ENCODE results near the gene MYLK.
A peak's percentile ranks its signal among the peaks of the same experiment; 100 is the strongest.

MYLK gene

DNA sequence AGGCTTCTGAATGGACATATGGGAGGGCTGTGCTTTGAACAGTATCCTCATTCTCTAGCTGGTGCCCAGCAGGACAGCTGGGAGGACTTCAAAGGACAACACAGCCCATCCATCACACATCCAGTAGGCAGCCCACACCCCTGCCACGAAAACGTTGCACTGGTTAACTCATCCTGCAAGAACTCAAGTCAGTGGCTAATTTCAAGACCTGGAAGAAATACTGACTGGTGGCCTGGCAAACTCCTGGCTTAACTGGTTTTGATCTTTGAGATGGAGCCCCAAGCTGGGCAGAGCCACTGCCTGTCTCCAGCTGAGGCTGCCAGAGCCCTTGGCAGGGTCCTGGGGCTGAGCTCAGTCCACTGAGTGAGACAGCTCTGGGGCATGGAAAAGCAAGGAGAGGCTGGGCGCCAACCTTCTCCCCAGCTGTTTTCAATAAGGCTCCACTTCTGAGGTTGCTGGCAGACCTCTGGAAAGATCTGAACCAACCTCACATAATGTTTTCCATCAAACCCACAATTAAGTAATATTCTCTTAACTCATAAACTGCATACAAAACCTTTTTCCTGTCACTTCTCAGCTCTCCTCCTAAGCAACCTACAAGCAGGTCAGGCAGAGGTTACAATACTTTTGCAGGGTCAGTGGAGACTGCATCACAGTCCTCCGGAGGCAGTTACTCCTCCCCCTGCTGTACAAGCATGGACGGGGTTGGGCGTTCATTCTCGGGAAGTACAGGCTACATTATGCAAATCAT lies 110.3 kb downstream of the MYLK start:
- DNase-seq (ENCODE audit: low read depth, low spot score) = no peak

DNA sequence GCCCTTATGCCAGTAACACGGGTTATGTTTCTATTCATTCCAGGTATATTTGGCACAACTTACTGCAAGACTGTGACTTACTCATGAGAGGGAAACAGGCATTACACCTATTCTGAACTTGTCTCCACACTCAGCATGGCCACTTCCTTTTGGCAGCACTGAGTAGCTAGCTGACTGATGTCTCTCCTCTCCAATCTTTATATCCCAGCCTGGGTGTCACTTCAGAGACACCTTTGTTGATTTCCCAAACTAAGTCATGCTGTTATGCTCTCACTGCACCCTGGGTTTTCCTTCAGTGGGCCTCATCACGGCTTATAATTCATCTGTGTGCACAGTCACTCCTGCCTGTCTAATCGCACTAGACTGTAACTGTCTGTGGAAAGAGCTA lies 114.8 kb downstream of the MYLK start:
- DNase-seq (ENCODE audit: low read depth, low spot score) = no peak

DNA sequence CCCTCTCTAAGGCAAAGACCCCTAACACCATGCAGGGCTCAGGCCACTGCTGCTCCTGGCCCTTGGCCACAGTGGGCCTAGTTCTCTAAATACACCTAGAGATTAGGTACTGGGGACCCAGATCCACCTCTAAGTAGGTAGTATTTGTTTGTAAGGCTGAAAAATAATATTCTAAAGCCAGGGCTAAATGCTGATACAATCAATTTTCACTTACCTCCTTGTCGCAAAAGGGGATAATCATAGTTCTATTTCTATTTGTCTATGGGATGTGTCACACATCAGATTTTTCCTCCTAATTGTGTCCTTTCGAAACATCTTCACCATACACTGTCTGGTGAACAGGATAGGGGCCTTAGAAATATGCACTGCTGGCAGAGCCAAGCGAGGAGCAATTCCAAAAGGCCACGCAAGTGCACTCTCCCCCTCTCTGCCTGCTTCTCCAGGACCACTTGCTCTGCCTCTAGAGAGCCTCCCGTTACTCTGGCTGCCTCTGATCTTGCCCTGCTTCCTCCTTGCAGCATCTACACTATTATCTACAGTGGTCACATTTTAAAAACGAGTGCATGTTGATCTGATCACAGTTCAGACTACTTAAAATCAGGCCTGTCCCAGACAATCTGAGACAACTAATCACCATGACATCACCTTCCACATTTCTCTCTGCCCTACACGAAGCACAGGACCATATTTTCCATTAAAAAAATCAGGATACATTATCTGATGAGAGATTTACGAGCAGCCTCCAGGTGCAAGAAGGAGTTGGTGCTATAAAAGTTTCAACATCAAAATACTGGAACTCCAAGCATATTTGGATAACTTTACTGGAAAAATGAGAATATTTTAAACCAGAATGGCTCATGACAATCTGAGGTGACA lies 115.4 kb downstream of the MYLK start:
- no peak for DNase-seq (ENCODE audit: low read depth, low spot score)

- DNase-seq (ENCODE audit: low read depth, low spot score) = no peak
Observed at GRCh38 chr3:123767564-123768292, 116.4 kb downstream of the MYLK start.

DNA sequence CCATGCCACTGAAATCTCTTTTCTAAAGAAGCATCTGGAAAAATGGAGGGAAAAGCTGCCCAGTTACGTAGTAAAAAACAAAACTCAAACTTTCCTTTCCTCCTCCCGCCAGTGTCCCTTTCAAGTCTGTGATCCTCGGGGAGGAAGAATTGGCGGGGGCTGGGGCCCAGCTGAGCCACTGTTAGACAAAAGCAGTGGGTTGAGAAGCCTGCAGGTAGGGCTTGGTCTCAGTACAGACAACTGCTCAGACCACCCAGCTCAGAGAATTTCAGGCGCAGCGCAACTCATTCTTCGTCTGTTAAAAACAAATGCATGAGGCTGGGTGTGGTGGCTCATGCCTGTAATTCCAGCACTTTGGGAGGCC lies 117.1 kb downstream of the MYLK start:
- no peak for DNase-seq (ENCODE audit: low read depth, low spot score)

DNA sequence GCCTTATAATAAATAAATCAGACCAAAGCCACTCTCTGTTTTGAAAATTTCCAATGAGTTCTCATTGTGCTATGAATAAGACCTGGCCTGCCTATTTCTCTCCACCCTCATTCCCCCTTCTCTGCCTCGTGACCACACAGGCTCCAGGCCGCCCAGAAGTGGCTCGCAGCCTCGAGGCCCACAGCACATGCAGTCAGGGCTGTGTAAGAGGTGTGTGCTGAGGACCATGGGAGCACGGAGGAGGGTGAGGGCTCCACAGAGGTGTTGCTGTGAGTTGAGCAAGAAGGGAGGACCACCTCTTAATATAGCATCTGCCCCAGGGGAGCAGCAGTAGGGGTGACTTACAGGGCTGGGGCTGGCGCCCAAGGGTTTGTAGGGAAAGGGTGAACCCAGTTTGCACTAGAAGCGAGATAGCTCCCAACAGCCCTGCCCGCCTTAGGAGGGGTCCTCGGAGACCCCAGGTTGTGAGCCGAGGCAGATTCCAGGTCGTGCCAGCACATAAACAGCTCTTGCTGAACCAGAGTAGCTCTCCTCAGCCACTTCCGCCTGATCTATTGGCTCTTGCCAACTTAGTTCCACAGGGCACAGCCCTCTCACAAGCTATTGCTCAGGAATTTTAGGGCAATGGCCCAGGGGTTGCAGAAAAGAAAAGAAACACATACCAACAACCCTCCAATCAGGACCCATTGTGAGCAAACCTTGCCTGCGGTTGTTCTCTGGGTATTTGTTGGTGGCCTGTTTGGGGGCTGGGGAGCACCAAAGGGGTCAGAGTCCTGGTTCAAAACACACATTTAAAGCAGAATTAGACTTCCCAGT lies 117.7 kb downstream of the MYLK start:
- DNase-seq (ENCODE audit: low read depth, low spot score) = no peak

DNA sequence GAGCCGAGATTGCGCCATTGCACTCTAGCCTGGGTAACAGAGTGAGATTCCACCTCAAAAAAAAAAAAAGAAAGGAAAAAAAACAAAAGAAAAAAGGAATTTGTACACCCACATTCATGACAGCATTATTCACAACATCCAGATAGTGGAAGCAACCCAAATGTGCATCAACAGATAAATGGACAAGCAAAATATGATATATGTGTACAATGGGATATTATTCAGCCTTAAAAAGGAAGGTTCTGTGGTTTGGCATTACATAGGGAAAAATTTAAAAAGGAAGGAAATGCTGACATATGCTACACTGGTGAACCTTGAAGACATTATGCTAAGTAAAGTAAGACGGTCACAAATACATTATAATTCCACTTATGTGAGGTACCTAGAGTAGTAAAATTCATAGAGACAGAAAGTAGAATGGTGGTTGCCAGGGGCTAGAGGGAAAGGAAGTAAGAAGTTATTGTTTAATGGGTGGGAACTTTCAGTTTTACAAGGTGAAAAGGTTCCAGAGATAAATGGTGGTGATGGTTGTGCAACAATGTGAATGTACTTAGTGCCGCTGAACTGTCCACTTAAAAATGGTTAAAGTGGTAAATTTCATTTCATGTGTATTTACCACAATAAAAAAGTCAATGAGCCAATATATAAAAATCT lies 118.5 kb downstream of the MYLK start:
- DNase-seq (ENCODE audit: low read depth, low spot score) = no peak

DNA sequence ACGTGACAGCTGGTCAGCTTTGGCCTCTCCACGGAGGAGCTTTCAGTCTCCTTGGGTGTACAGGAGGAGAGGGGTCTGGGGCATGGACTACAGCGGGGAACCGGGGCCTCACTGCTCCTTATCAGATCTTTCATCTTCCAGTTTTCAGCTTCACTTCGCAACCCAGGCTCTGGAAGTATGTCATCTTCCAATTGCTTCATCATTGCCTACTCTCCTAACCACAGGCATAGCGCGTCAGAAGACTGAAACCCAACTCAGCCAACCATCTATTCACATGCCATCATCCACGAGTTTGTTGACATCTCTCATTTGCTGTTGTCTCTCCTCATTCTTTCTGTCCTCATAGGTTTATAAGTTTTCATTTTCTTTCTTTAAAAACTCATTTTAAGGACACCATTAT lies 119.5 kb downstream of the MYLK start:
- no peak for DNase-seq (ENCODE audit: low read depth, low spot score)

GRCh38 chr3:123762805-123763204 lies 121.3 kb downstream of the MYLK start:
- no peak for DNase-seq (ENCODE audit: low read depth, low spot score)

DNA sequence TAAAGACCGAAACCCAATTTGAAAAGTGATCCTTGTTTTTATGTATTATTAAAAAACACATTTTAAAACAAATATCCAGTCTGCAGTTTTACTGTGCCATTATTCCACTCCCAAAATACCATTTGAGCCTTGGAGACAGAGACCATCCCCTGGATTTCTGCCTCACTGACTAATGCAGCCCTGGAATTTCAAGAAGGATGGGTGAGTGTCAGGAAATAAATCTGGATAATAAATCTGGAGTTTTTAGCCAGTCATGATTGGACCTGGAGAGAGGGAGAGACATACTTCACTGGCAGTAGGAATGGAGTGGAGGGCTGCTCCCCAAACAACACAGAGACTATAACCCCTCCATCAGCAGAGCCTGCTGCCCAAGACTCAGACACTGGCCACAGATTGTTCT lies 123.3 kb downstream of the MYLK start:
- DNase-seq (ENCODE audit: low read depth, low spot score) = no peak

GRCh38 chr3:123759871-123760270 lies 124.3 kb downstream of the MYLK start:
- DNase-seq (ENCODE audit: low read depth, low spot score) = no peak

- DNase-seq (ENCODE audit: low read depth, low spot score) = no peak
Observed at GRCh38 chr3:123759311-123759710, 124.8 kb downstream of the MYLK start.

DNA sequence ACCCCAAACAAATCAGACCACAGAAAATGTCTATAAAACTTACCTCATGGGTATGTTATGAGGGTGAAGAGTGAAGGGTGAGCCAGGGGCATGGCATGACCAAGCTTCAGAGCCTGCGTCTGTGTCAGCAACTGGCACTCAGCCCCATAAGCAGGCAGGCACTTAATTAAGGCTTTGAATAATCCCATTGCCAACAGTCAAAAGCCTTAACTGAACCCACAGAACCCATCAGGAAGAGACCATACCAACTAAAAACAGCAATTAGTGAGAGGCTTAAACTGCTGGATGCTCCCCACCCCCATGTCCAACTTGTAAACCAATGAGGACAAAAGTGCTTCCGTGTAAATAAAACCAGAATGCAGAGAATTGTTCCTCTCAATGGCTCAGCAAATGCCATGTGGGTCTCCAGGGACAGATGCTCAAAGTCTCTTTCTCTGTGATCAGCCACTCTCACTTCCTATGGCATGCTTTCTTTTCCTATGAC lies 126.0 kb downstream of the MYLK start:
- DNase-seq (ENCODE audit: low read depth, low spot score) = no peak

DNA sequence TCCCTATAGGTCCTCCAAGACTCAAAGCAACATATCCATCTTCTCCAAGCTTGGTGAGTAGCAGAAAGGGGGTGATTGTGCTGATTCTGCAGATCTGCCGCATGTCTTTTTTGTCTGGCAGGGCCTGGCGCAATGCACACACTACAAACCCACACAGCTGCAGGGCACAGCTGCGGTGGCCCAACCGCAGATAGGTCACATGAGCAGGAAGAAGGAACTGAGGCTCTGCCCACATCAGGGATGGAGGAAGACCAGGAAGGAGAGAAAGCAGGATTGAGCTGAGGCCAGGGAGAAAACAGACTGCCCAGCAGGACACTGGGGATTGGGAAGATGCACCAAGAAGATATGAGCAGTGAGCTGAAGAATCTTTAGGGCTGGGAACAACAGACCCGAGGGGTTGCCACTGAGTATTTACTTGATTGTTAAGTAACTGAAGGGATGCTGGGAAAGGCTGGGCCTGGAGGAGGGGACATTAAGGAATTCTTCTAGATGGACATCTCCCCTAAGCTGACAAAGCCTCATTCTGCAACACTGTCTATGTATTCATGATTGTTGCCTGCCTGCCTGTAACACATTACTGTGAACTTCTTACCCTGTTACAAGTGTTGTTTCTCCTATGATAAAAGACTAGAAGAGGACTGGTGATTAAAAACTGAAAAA lies 126.7 kb downstream of the MYLK start:
- peak; percentile 30 for DNase-seq (ENCODE audit: low read depth, low spot score)

DNA sequence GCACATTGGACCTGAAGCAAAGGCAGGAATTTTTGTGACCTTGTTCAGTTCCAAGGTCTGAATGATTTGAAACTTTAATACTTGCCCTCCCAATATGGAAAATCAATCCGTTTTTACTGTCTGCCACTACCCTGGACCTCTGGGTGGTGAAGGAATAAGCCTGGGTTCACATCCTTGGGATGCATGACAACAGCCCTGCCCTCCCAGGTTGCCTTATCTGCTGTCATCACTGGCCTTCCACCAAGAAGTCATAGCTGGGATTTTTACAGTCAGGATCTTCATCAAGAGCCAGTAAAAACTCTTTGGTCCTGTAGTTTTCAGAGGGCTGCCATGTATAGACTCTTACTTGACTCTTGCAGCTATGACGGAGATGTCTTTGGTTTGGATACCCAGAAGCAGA lies 128.6 kb downstream of the MYLK start:
- DNase-seq (ENCODE audit: low read depth, low spot score) = no peak

DNA sequence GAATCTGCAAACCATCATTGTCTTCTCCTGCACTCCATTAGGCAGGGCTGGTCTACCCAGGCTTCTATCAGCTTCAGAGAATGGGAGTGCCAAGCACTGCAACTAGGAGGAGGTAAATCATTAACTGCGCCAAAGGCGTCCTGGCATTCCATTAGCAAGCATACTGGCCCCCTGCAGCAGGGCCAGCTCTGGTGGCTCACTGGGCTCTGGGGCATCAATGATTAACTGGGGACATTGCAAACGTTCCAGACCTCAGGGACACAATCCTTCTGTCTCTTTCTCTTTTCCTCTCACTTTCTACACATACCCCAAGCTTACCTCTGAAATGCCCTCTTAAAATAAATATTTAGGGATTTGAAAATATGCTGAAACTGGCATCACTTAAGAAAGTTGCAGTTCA lies 129.0 kb downstream of the MYLK start:
- no peak for DNase-seq (ENCODE audit: low read depth, low spot score)

DNA sequence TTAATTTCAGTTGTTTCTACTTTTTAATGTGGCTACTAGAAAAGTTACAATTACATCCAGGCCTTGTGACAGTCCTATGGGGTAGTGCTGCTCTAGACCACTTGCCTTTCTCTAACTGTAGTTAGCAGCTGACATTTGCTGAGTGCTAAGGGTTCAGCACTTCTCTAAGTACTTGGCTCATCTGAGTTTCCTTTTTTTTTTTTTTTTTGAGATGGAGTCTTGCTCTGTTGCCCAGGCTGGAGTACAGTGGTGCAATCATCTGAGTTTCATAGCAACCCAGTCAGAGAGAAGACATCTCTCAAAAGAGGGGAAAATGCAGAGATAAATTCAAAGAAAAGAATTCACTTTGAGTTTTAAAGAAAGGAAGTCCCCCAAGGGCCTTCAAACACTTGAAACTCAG lies 130.8 kb downstream of the MYLK start:
- DNase-seq (ENCODE audit: low read depth, low spot score) = no peak

GRCh38 chr3:123752228-123752627 lies 131.9 kb downstream of the MYLK start:
- DNase-seq (ENCODE audit: low read depth, low spot score) = no peak

DNA sequence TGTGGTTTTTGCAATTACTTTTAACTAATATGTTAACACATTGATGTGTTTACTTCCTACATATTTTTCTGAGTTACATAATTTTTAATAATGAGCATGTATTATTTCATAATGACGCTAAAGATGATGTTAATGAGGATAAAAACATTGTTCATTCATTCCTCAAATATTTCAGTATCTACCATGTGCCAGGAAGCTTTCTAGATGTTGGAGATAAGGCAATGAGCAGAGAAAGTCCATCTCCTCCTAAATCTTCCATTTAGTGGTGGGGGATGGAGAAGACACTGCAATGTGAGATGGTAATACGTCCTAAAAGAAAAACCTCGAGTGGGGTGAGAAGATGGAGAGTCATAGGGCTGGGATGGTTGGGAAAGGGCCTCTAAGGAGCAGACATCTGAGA lies 132.7 kb downstream of the MYLK start:
- no peak for DNase-seq (ENCODE audit: low read depth, low spot score)

DNA sequence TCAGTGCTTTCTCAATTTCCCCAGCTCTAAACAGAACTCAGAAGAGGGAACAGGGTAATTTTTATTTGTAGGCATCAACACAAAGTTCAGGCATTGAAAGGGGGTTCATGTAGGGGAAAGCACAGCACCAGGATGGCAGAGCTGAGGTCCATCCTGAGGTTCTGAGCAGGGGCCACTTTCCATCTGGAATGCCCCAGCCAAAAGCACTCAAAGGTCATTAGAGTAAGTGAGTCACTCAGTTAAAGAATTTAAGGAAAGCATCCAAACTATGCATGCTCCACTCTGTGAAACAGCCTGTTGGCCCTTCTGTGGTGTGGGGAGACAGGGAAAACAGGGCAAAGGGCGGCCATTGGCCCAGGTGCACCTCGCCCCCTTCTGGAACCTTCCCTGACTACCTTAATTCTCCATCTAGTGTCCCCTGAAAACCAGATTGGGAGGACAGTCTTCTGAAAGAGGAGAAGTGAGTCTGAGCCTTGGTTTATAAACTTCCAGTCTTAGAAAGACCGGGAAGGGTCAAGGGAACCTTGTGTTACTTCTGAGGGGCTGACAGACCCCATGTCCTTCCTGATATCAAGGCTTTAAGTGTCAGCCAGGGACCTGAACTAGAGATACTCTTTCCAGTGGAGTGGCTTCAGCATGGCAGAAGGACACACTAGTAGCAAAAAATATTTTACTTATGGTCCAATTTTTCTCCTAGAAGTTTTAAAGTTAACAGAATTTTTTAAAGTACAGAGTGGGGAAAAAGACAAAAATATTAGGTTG lies 133.3 kb downstream of the MYLK start:
- no peak for DNase-seq (ENCODE audit: low read depth, low spot score)

Data from brain pericyte (primary cell).